ENCODE measurements around the gene PODXL2. TPM values are rescaled to one million over a fixed set of nuclear protein-coding genes. Genes with fewer than 3 reads are reported as not detected.

Gene PODXL2
- total RNA-seq, 1 experiment from 2014 or later, result 15.3 TPM

GRCh38 chr3:127715532-127715931, 86.5 kb downstream of the PODXL2 start:
- no peak overlapping the region for H3K4me3 ChIP-seq (ENCODE audit: low read depth in 2 of 2, low read length in 2 of 2)
- no peaks in the 10 kb centered on the region for H3K4me1 ChIP-seq (ENCODE audit: control insufficient read depth, insufficient read depth, low read length)
- intact Hi-C loops (cut with micrococcal nuclease; ENCODE audit: unreplicated experiment) (no loop called here), in situ Hi-C loops (cut with HindIII; ENCODE audit: low pct_unique_long_range_greater_than_20kb, low sequenced_read_pairs) (no loop called here)
- no peaks in the 10 kb centered on the region for H3K36me3 ChIP-seq (ENCODE audit: control insufficient read depth, insufficient read depth, low read length)
- ChIA-PET CTCF (interaction anchor here (0.5 kb wide), 1 partner anchor 159 kb away, joined by 6 read pairs; no protein-coding TSS in a partner anchor), POLR2A (no interaction called here)
- TF ChIP-seq REST (IDR thresholded peaks at IDR 0.05; ENCODE audit: insufficient read depth in 1 of 2, low read depth in 2 of 2, low read length in 1 of 2) (no peak), CTCF (IDR thresholded peaks at IDR 0.05) (no peak), POLR2AphosphoS5 (IDR thresholded peaks at IDR 0.05; ENCODE audit: low read depth, low read length) (no peak)
- no peak overlapping the region for H3K27ac ChIP-seq (ENCODE audit: low read length)
- DNase-seq (ENCODE audit: low read depth, low spot score) (no peak), ATAC-seq (no peak)
- no TSS peak for BruUV-seq (replicated peaks)
- H3K9me3 ChIP-seq (ENCODE audit: control insufficient read depth, insufficient read depth, low read depth, low read length), result no peaks in the 10 kb centered on the region
- H3K27me3 ChIP-seq (ENCODE audit: control insufficient read depth, insufficient read depth, low read length), result peaks cover 7% of the 10 kb centered on the region; the same call in 1 of the 2 replicates

GRCh38 chr3:127716384-127716783, 87.4 kb downstream of the PODXL2 start:
- Histone ChIP-seq H3K27ac (ENCODE audit: low read length) (no peak overlapping the region), H3K27me3 (ENCODE audit: control insufficient read depth, insufficient read depth, low read length) (peaks cover 7% of the 10 kb centered on the region; the same call in 1 of the 2 replicates), H3K4me3 (ENCODE audit: low read depth in 2 of 2, low read length in 2 of 2) (no peak overlapping the region), H3K9me3 (ENCODE audit: control insufficient read depth, insufficient read depth, low read depth, low read length) (no peaks in the 10 kb centered on the region), H3K36me3 (ENCODE audit: control insufficient read depth, insufficient read depth, low read length) (no peaks in the 10 kb centered on the region), H3K4me1 (ENCODE audit: control insufficient read depth, insufficient read depth, low read length) (no peaks in the 10 kb centered on the region)
- intact Hi-C loops (cut with micrococcal nuclease; ENCODE audit: unreplicated experiment), result no loop called here
- no peak for ATAC-seq
- ChIA-PET CTCF (no interaction called here), POLR2A (no interaction called here)
- BruUV-seq (replicated peaks), result no TSS peak
- no peak for TF ChIP-seq TCF7L2 (IDR thresholded peaks at IDR 0.05; ENCODE audit: low read depth, low read length)
- DNase-seq (ENCODE audit: low read depth, low spot score), result no peak
- in situ Hi-C loops (cut with HindIII; ENCODE audit: low pct_unique_long_range_greater_than_20kb, low sequenced_read_pairs), result no loop called here

- Histone ChIP-seq H3K4me3 (ENCODE audit: low read depth in 2 of 2, low read length in 2 of 2) (no peak overlapping the region), H3K27ac (ENCODE audit: low read length) (no peak overlapping the region), H3K36me3 (ENCODE audit: control insufficient read depth, insufficient read depth, low read length) (no peaks in the 10 kb centered on the region), H3K27me3 (ENCODE audit: control insufficient read depth, insufficient read depth, low read length) (peaks cover 7% of the 10 kb centered on the region; the same call in 1 of the 2 replicates), H3K9me3 (ENCODE audit: control insufficient read depth, insufficient read depth, low read depth, low read length) (no peaks in the 10 kb centered on the region), H3K4me1 (ENCODE audit: control insufficient read depth, insufficient read depth, low read length) (no peaks in the 10 kb centered on the region)
- ChIA-PET POLR2A (no interaction called here), CTCF (no interaction called here)
- in situ Hi-C loops (cut with HindIII; ENCODE audit: low pct_unique_long_range_greater_than_20kb, low sequenced_read_pairs) (no loop called here), intact Hi-C loops (cut with micrococcal nuclease; ENCODE audit: unreplicated experiment) (no loop called here)
- DNase-seq (ENCODE audit: low read depth, low spot score) (no peak), ATAC-seq (no peak)
- no TSS peak for BruUV-seq (replicated peaks)
- TF ChIP-seq TCF7L2 (IDR thresholded peaks at IDR 0.05; ENCODE audit: low read depth, low read length) (no peak), REST (IDR thresholded peaks at IDR 0.05; ENCODE audit: insufficient read depth in 1 of 2, low read depth in 2 of 2, low read length in 1 of 2) (no peak), SIN3A (IDR thresholded peaks at IDR 0.05; ENCODE audit: borderline replicate concordance, insufficient read depth, low read depth, low read length) (no peak), POLR2AphosphoS5 (IDR thresholded peaks at IDR 0.05; ENCODE audit: low read depth, low read length) (no peak), CTCF (IDR thresholded peaks at IDR 0.05) (no peak)
These were observed 88.6 kb downstream of the PODXL2 start for GRCh38 chr3:127717357-127718244.

Data from Panc1 (cell line).